ENCODE results near the gene HECTD4. TPM values are rescaled to one million over a fixed set of nuclear protein-coding genes. Genes with fewer than 3 reads are reported as not detected.
"Not testable (repeated sequence)": the region's sequence is repeated elsewhere in the genome, so short reads cannot be mapped to it uniquely, and the experiment has no call there.

Gene HECTD4
- total and polyA plus RNA-seq, 2 donors (not counting 1 experiment from before 2014, with no cell fraction given), result 46.4 to 92.2 TPM

DNA sequence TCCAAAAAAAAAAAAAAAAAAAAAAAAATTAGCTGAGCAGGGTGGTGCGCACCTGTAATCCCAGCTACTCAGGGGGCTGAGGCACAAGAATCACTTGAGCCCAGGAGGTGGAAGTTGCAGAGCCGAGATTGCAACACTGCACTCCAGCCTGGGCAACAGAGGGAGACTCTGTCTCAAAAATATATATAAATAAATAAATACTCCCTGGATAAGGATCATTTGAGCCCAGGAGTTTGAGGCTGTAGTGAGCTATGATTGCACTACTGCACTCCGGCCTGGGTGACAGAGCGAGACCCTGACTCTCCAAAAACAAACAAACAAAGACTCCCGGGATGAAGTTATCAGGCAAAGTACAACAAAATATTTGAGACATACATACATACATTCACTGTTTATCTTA is 270.3 kb downstream of the HECTD4 start:
- no peaks in the 10 kb centered on the region for H3K27me3 ChIP-seq (replicated peaks in 1 of 4; ENCODE audit: control extremely low read depth in 1 of 4, control insufficient read depth in 3 of 4, insufficient read depth in 4 of 4, low read length in 3 of 4)
- Mint-ChIP-seq H3K4me1 (peaks cover 22% of the 10 kb centered on the region), H3K27me3 (no peaks in the 10 kb centered on the region), H3K9me3 (ENCODE audit: insufficient read depth) (no peaks in the 10 kb centered on the region), H3K27ac (no peak overlapping the region), H3K4me3 (no peak overlapping the region)
- H3K9me3 ChIP-seq (ENCODE audit: control extremely low read depth in 1 of 3, control insufficient read depth in 2 of 3, insufficient read depth in 1 of 3, low read length in 2 of 3), result no peaks in the 10 kb centered on the region
- no peaks in the 10 kb centered on the region for H3K36me3 ChIP-seq (replicated peaks in 1 of 2; ENCODE audit: control extremely low read depth in 1 of 2, control insufficient read depth in 1 of 2, extremely low read depth in 1 of 2, insufficient read depth in 2 of 2, low read length in 1 of 2)
- H3K4me1 ChIP-seq (ENCODE audit: control insufficient read depth in 2 of 2, insufficient read depth in 2 of 2, low read length in 2 of 2), result peaks cover 12 to 23% of the 10 kb centered on the region in 2 donors
- DNase-seq (no peak), ATAC-seq (ENCODE audit: low read depth) (no peak)
- H3K9ac ChIP-seq (ENCODE audit: low read length), result no peak overlapping the region
- TF ChIP-seq EZH2 (IDR thresholded peaks at IDR 0.05; ENCODE audit: borderline replicate concordance, insufficient read depth, low read depth, low read length, poor library complexity, severe bottlenecking), result no peak
- TF ChIP-seq, protein P1, sequence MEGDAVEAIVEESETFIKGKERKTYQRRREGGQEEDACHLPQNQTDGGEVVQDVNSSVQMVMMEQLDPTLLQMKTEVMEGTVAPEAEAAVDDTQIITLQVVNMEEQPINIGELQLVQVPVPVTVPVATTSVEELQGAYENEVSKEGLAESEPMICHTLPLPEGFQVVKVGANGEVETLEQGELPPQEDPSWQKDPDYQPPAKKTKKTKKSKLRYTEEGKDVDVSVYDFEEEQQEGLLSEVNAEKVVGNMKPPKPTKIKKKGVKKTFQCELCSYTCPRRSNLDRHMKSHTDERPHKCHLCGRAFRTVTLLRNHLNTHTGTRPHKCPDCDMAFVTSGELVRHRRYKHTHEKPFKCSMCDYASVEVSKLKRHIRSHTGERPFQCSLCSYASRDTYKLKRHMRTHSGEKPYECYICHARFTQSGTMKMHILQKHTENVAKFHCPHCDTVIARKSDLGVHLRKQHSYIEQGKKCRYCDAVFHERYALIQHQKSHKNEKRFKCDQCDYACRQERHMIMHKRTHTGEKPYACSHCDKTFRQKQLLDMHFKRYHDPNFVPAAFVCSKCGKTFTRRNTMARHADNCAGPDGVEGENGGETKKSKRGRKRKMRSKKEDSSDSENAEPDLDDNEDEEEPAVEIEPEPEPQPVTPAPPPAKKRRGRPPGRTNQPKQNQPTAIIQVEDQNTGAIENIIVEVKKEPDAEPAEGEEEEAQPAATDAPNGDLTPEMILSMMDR (IDR thresholded peaks at IDR 0.05), result no peak
- peaks cover 23% of the 10 kb centered on the region for H3K79me2 ChIP-seq (ENCODE audit: control insufficient read depth, insufficient read depth, low read length)
- intact Hi-C loops (cut with micrococcal nuclease), result loop anchor here (5.0 kb wide), 1 partner anchor 35 kb away; no protein-coding TSS in a partner anchor
- no peak overlapping the region for H3K4me2 ChIP-seq (replicated peaks; ENCODE audit: low read depth, low read length, poor library complexity, severe bottlenecking)
- ChIA-PET POLR2A (interaction anchor here (0.7 kb wide), 1 partner anchor 14 kb away, joined by 3 read pairs; no protein-coding TSS in a partner anchor), CTCF (no interaction called here)
- no peak overlapping the region for H2AFZ ChIP-seq (ENCODE audit: insufficient read depth, low read depth, low read length, poor library complexity, severe bottlenecking)
- H4K20me1 ChIP-seq (ENCODE audit: control insufficient read depth, insufficient read depth, low read length, poor library complexity, severe bottlenecking), result peaks cover 10% of the 10 kb centered on the region
- no peak overlapping the region for H3K27ac ChIP-seq (ENCODE audit: low read length in 2 of 2)
- no peak overlapping the region for H3K4me3 ChIP-seq (ENCODE audit: control extremely low read depth in 1 of 5, extremely low read depth in 1 of 5, insufficient read depth in 1 of 5, low read depth in 2 of 5, low read length in 4 of 5)
- WGBS (ENCODE audit: insufficient coverage), result no CpG with 5 or more reads among the region's 5 CpGs

DNA sequence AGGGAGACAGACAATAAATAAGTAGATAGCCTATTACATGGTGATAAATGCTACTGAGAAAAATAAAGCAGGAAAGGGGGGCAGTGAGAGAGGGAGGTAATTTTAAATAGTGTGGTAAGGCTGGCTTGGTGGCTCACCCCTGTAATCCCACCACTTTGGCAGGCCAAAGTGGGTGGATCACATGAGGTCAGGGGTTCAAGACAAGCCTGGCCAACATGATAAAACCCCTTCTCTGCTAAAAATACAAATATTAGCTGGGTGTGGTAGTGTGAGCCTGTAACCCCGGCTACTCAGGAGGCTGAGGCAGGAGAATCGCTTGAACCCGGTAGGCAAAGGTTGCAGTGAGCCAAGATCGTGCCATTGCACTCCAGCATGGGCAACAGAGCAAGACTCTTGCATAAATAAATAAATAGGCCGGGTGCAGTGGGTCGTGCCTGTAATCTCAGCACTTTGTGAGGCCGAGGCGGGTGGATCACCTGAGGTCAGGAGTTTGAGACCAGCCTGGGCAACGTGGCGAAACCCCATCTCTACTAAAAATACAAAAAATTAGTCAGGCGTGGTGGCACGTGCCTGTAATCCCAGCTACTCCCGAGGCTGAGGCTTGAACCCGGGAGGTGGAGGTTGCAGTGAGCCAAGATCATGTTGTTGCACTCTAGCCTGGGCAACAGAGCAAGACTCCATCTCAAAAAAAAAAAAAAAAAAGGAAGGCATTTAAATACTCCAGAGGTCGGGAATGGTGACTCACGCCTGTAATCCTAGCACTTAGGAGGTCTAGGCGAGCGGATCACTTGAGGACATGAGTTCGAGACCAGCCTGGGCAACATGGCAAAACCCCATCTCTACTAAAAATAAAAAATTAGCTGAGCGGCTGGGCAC is 271.2 kb downstream of the HECTD4 start:
- H2AFZ ChIP-seq (ENCODE audit: insufficient read depth, low read depth, low read length, poor library complexity, severe bottlenecking); H3K9ac ChIP-seq (ENCODE audit: low read length); H3K9me3 ChIP-seq (ENCODE audit: control extremely low read depth in 1 of 3, control insufficient read depth in 2 of 3, insufficient read depth in 1 of 3, low read length in 2 of 3); H3K36me3 ChIP-seq (replicated peaks in 1 of 2; ENCODE audit: control extremely low read depth in 1 of 2, control insufficient read depth in 1 of 2, extremely low read depth in 1 of 2, insufficient read depth in 2 of 2, low read length in 1 of 2); H3K27me3 ChIP-seq (replicated peaks in 1 of 4; ENCODE audit: control extremely low read depth in 1 of 4, control insufficient read depth in 3 of 4, insufficient read depth in 4 of 4, low read length in 3 of 4); H3K27ac ChIP-seq (ENCODE audit: low read length in 2 of 2); H3K9me3 Mint-ChIP-seq (ENCODE audit: insufficient read depth); H3K27me3 Mint-ChIP-seq; ATAC-seq (ENCODE audit: low read depth); DNase-seq; H3K27ac Mint-ChIP-seq; H3K4me2 ChIP-seq (replicated peaks; ENCODE audit: low read depth, low read length, poor library complexity, severe bottlenecking); H3K4me3 ChIP-seq (ENCODE audit: control extremely low read depth in 1 of 5, extremely low read depth in 1 of 5, insufficient read depth in 1 of 5, low read depth in 2 of 5, low read length in 4 of 5); H3K4me3 Mint-ChIP-seq; CTCF ChIA-PET: not testable (repeated sequence)
- Histone ChIP-seq H3K4me1 (ENCODE audit: control insufficient read depth in 2 of 2, insufficient read depth in 2 of 2, low read length in 2 of 2) (peaks cover 17 to 26% of the 10 kb centered on the region in 2 donors), H4K20me1 (ENCODE audit: control insufficient read depth, insufficient read depth, low read length, poor library complexity, severe bottlenecking) (peaks cover 19% of the 10 kb centered on the region), H3K79me2 (ENCODE audit: control insufficient read depth, insufficient read depth, low read length) (peaks cover 32% of the 10 kb centered on the region)
- intact Hi-C loops (cut with micrococcal nuclease), result loop anchor here (5.0 kb wide), 1 partner anchor 34 kb away; no protein-coding TSS in a partner anchor
- POLR2A ChIA-PET, result interaction anchor here (0.7 to 3.9 kb wide), 2 partner anchors 14 to 15 kb away, joined by 3 to 35 read pairs; partner anchors contain the start of gene TRAFD1
- 91% methylated on average over 20 of the region's 20 CpGs for WGBS (ENCODE audit: insufficient coverage)
- H3K4me1 Mint-ChIP-seq, result peaks cover 24% of the 10 kb centered on the region

Small RNA genes lying within 50 kb of the gene (small RNA-seq; reads per million reads assigned to genes)
- gene RF00019 (ENCODE audit: insufficient read length, low read depth, low replicate concordance), result not detected

Other genes with a start within 250 kb of the HECTD4 start
- 1,537 and 1,621 TPM in 2 replicates for gene RPL6, start 27.2 kb upstream of the HECTD4 start, total RNA-seq
- 1,308 and 1,336 TPM in 2 replicates for gene RPL6, start 27.2 kb upstream of the HECTD4 start, polyA plus RNA-seq
- gene PTPN11, start 36.5 kb upstream of the HECTD4 start, total RNA-seq, result 49.8 and 53.1 TPM in 2 replicates
- gene PTPN11, start 36.5 kb upstream of the HECTD4 start, polyA plus RNA-seq, result 7.8 and 12.1 TPM in 2 replicates

Measured in B cell (primary cell).